Spleen (tissue), 7 donors: ENCODE results near the gene AFTPH.

Experiments used
- CTCF ChIP-seq, 11 experiments: fragments of 200-600 bp in 7 of 11; fragments of 450-650 bp in 4 of 11; sonication (generic) in 4 of 11; IDR thresholded peaks in 8 of 11; conservative IDR thresholded peaks in 3 of 11; 1 replicate in 7 of 11; 2 replicates in 4 of 11; pipeline versions ENCODE4 v1.4.0 to v1.8.0; 2016 to 2021; ENCODE audit warnings: antibody characterized with exemption in 11 of 11, inconsistent platforms in 4 of 11, mild to moderate bottlenecking in 1 of 11
- POLR2A ChIP-seq, 3 donors: fragments of 450-650 bp; IDR thresholded peaks; one replicate each; pipeline ENCODE4 v1.5.1; 2017; ENCODE audit warnings: antibody characterized with exemption in 3 of 3, mild to moderate bottlenecking in 1 of 3
- POLR2AphosphoS5 ChIP-seq, 3 donors: sonication (generic); formaldehyde crosslinking; IDR thresholded peaks; one replicate each; pipeline ENCODE4 v1.5.1; 2017; ENCODE audit warnings: antibody characterized with exemption in 3 of 3
- donor health status: DM: no; HTN: no; CAD: no; lungs with moderate emphysema.
- donor health status: DM: no; HTN: no; CAD: no.
- donor health status: DM: no; HTN: no; CAD: no.

DNA sequence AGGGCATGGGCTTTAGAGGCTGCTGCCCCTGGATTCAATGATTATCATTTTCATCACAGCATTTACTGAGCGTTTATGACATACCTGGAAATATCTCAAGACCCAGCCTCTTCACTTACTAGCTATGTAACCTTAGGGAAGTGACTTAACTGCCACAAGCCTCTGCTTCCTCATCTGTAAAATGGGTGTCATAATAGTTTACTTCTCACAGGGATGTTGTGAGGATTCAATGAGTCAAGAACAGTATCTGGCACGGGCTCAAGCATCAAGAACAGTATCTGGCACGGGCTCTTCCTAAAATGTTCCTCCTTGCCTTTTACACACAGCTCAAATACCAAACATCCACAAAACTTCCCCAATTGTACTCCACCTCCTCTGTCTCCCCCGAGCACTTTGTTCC, 38.8 kb upstream of the AFTPH start:
- TF ChIP-seq CTCF (IDR thresholded peaks at IDR 0.05 in 8 of 11, conservative IDR thresholded peaks at IDR 0.05 in 3 of 11) (no peak), POLR2A (IDR thresholded peaks at IDR 0.05) (no peak), POLR2AphosphoS5 (IDR thresholded peaks at IDR 0.05) (no peak)
